HepG2 (cell line): Measurements from ENCODE around the gene BHLHE41. TPM values are rescaled to one million over a fixed set of nuclear protein-coding genes. Genes with fewer than 3 reads are reported as not detected.

Experiments
- BATF2 ChIP-seq: sonication (generic); formaldehyde crosslinking; IDR thresholded peaks from 2 replicates; pipeline ENCODE4 v1.8.0; 2022; ENCODE audit warnings: mild to moderate bottlenecking, missing genetic modification reagents, moderate library complexity
- CBX1 ChIP-seq: IDR thresholded peaks from one replicate; pipeline ENCODE4 v1.6.1; 2016; ENCODE audit warnings: antibody characterized with exemption, low read depth
- ERF ChIP-seq: IDR thresholded peaks from 2 replicates; pipeline ENCODE4 v1.6.1; 2018; ENCODE audit warnings: missing biosample characterization, missing genetic modification reagents
- FOXA3 ChIP-seq: IDR thresholded peaks from 2 replicates; pipeline ENCODE4 v1.6.1; 2016; ENCODE audit warnings: missing genetic modification reagents, missing compliant biosample characterization
- FOXO1 ChIP-seq: sonication (generic); formaldehyde crosslinking; IDR thresholded peaks from 2 replicates; pipeline ENCODE4 v1.4.0; 2020; ENCODE audit warnings: missing genetic modification reagents
- FOXP4 ChIP-seq: sonication (generic); formaldehyde crosslinking; IDR thresholded peaks from 2 replicates; pipeline ENCODE4 v1.4.0; 2020; ENCODE audit warnings: missing genetic modification reagents
- KLF9 ChIP-seq: IDR thresholded peaks from 2 replicates; pipeline ENCODE4 v1.6.1; 2016; ENCODE audit warnings: low read depth
- MAFK ChIP-seq, 2 experiments: IDR thresholded peaks in 1 of 2; conservative IDR thresholded peaks in 1 of 2; 2 replicates each; pipeline ENCODE4 v1.6.1; 2011; ENCODE audit warnings: improper control_type of control experiment in 2 of 2, low read length in 2 of 2
- MTERF4 ChIP-seq: sonication (generic); formaldehyde crosslinking; IDR thresholded peaks from 2 replicates; pipeline ENCODE4 v1.8.0; 2023; ENCODE audit warnings: mild to moderate bottlenecking, missing genetic modification reagents
- NFKBIZ ChIP-seq: IDR thresholded peaks from 2 replicates; pipeline ENCODE4 v1.6.1; 2018; ENCODE audit warnings: missing genetic modification reagents, missing compliant biosample characterization
- NRL ChIP-seq: sonication (generic); formaldehyde crosslinking; IDR thresholded peaks from 2 replicates; pipeline ENCODE4 v1.5.0; 2020; ENCODE audit warnings: missing genetic modification reagents, mild to moderate bottlenecking, moderate library complexity, borderline replicate concordance
- REST ChIP-seq, 2 experiments: IDR thresholded peaks; 2 replicates each; pipeline ENCODE4 v1.6.1; 2011 to 2012; ENCODE audit warnings: low read length in 2 of 2, borderline replicate concordance in 1 of 2, low read depth in 1 of 2, mild to moderate bottlenecking in 1 of 2, moderate library complexity in 1 of 2
- RFXAP ChIP-seq: sonication (generic); formaldehyde crosslinking; IDR thresholded peaks from 2 replicates; pipeline ENCODE4 v1.4.0; 2020; ENCODE audit warnings: missing genetic modification reagents, borderline replicate concordance
- SETDB1 ChIP-seq: sonication (generic); formaldehyde crosslinking; IDR thresholded peaks from 2 replicates; pipeline ENCODE4 v1.5.1; 2020; ENCODE audit warnings: missing genetic modification reagents, mild to moderate bottlenecking, borderline replicate concordance
- ZEB1 ChIP-seq: IDR thresholded peaks from 2 replicates; pipeline ENCODE4 v1.6.1; 2012; ENCODE audit warnings: mild to moderate bottlenecking, low read depth, inconsistent platforms; ENCODE audit not compliant: insufficient replicate concordance
- ZFP62 ChIP-seq: sonication (generic); formaldehyde crosslinking; IDR thresholded peaks from 2 replicates; pipeline ENCODE4 v1.4.0; 2020; ENCODE audit warnings: missing genetic modification reagents
- ZMYM4 ChIP-seq: sonication (generic); formaldehyde crosslinking; IDR thresholded peaks from 2 replicates; pipeline ENCODE4 v1.8.1; 2023; ENCODE audit warnings: mild to moderate bottlenecking, missing genetic modification reagents
- ZNF317 ChIP-seq: sonication (generic); formaldehyde crosslinking; IDR thresholded peaks from 2 replicates; pipeline ENCODE4 v1.5.0; 2020; ENCODE audit warnings: mild to moderate bottlenecking, missing genetic modification reagents
- ZNF564 ChIP-seq: sonication (generic); formaldehyde crosslinking; IDR thresholded peaks from 2 replicates; pipeline ENCODE4 v1.8.1; 2023; ENCODE audit warnings: mild to moderate bottlenecking, missing genetic modification reagents
- ZNF644 ChIP-seq: IDR thresholded peaks from 2 replicates; pipeline ENCODE4 v1.6.1; 2016; ENCODE audit warnings: low read depth
- ZNF749 ChIP-seq: sonication (generic); formaldehyde crosslinking; IDR thresholded peaks from 2 replicates; pipeline ENCODE4 v1.8.0; 2022; ENCODE audit warnings: mild to moderate bottlenecking, missing genetic modification reagents, moderate library complexity, borderline replicate concordance
- ZNF792 ChIP-seq: IDR thresholded peaks from 2 replicates; pipeline ENCODE4 v1.6.1; 2016
- ZSCAN22 ChIP-seq: sonication (generic); formaldehyde crosslinking; IDR thresholded peaks from 2 replicates; pipeline ENCODE4 v1.4.0; 2020; ENCODE audit warnings: mild to moderate bottlenecking, missing genetic modification reagents
- polyA plus RNA-seq, 8 experiments: library from polyadenylated mRNA; depleted of rRNA in 3 of 8; stranded (reverse) in 7 of 8; unstranded in 1 of 8; fragments of >200 nt; fragmentation: Illumina TruSeq in 4 of 8; extraction: Trizol in 4 of 8; gene quantifications; 2 replicates each; pipeline versions ENCODE4 v1.2.1 to v1.2.3, GENCODE V29; 2011 to 2016; ENCODE audit warnings: low read depth in 4 of 8, missing spikeins in 1 of 8, mixed read lengths in 1 of 8; ENCODE audit not compliant: insufficient read depth in 1 of 8
- total RNA-seq, 5 experiments: library from RNA; depleted of rRNA; stranded (reverse); fragments of >200 nt; fragmentation: Illumina TruSeq; extraction: Trizol; gene quantifications; 2 replicates each; pipeline ENCODE4 v1.2.3, GENCODE V29; 2016; ENCODE audit warnings: low read depth in 1 of 5

The BHLHE41 gene
- total and polyA plus RNA-seq, 2 of the 13 experiments (the other 11 are each of a cell fraction or from before 2014, with no cell fraction given) = 0.03 TPM; not detected in 1

GRCh38 chr12:26113853-26114719 lies 10.8 kb downstream of the BHLHE41 start (continued):
- TF ChIP-seq ZNF749 (peak; percentile 85; the same call in 1 of the 2 replicates), NRL (CRISPR knock-in tag) (peak; percentile 90; the same call in 1 of the 2 replicates), SETDB1 (CRISPR knock-in tag) (no peak), ZNF564 (CRISPR knock-in tag) (peak; percentile 81; the same call in 1 of the 2 replicates), ERF (peak; percentile 91; the same call in 1 of the 2 replicates), RFXAP (CRISPR knock-in tag) (peak; percentile 85), FOXP4 (peak; percentile 68), ZMYM4 (CRISPR knock-in tag) (peak; percentile 96), BATF2 (CRISPR knock-in tag) (peak; percentile 66; the same call in 1 of the 2 replicates), CBX1 (peak; percentile 59), NFKBIZ (CRISPR knock-in tag) (peak; percentile 81; the same call in 1 of the 2 replicates), ZEB1 (no peak), KLF9 (CRISPR knock-in tag) (no peak), MAFK (conservative IDR thresholded peaks at IDR 0.05 in 1 of 2, IDR thresholded peaks at IDR 0.05 in 1 of 2; ENCODE audit: low read length in 2 of 2) (0 out of 4 replicates have a peak, but pooled peaks of 1 of the 2 experiments have one; percentile 15), ZNF644 (peak; percentile 27; the same call in 1 of the 2 replicates), ZNF317 (CRISPR knock-in tag) (peak; percentile 39; the same call in 1 of the 2 replicates), ZSCAN22 (no peak), MTERF4 (peak; percentile 70; the same call in 1 of the 2 replicates), FOXO1 (CRISPR knock-in tag) (0 out of 2 replicates have a peak, but pooled peaks have one; percentile 18), ZFP62 (CRISPR knock-in tag) (no peak), ZNF792 (CRISPR knock-in tag) (no peak), REST (IDR thresholded peaks at IDR 0.05; ENCODE audit: borderline replicate concordance in 1 of 2, low read depth in 1 of 2, low read length in 2 of 2) (no peak), FOXA3 (CRISPR knock-in tag) (no peak)
